Stomach smooth muscle (tissue), 2 donors: ENCODE data around the gene ADGRL3.
"Not testable (repeated sequence)": the region's sequence is repeated elsewhere in the genome, so short reads cannot be mapped to it uniquely, and the experiment has no call there.

Experiments
- H3K27ac ChIP-seq: one replicate; pipeline ENCODE4 v1.7.0; 2013; ENCODE audit warnings: mild to moderate bottlenecking, low read length, inconsistent platforms
- H3K27me3 ChIP-seq, 2 donors: one replicate each; pipeline ENCODE4 v1.7.0; 2013; ENCODE audit warnings: low read length in 2 of 2; ENCODE audit not compliant: insufficient read depth in 2 of 2, control insufficient read depth in 1 of 2
- H3K36me3 ChIP-seq, 2 donors: one replicate each; pipeline ENCODE4 v1.7.0; 2013; ENCODE audit warnings: low read length in 2 of 2; ENCODE audit not compliant: control insufficient read depth in 2 of 2, insufficient read depth in 2 of 2
- H3K4me1 ChIP-seq: one replicate; pipeline ENCODE4 v1.7.0; 2013; ENCODE audit warnings: low read length; ENCODE audit not compliant: control insufficient read depth, insufficient read depth
- H3K4me3 ChIP-seq, 2 donors: one replicate each; pipeline ENCODE4 v1.7.0; 2013; ENCODE audit warnings: low read length in 2 of 2
- H3K9ac ChIP-seq, 2 donors: one replicate each; pipeline ENCODE4 v1.7.0; 2013; ENCODE audit warnings: low read length in 2 of 2, mild to moderate bottlenecking in 1 of 2
- H3K9me3 ChIP-seq, 2 donors: one replicate each; pipeline ENCODE4 v1.7.0; 2013; ENCODE audit warnings: low read length in 2 of 2; ENCODE audit not compliant: control insufficient read depth in 2 of 2
- donor health status: healthy.
- donor health status: Pancreatic carcinoma.

ADGRL3 gene

DNA sequence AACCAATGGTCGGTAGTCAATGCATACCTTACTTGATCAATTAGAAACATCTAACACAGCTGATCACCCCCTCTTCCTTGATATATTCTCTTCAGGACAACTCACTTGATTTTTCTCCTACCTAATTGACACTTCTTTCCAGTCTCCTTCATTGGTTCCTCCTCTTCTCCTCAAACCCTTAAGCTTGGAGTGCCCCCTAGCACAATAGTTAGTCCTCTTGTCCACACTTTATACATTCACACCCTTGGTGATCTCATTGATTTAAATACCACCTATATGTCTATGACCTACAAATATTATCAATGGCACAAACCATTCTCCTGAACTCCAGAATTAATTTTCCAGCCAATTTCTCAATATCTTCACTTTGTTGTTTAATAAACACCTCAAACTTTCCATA lies 724.0 kb downstream of the ADGRL3 start:
- H3K9ac ChIP-seq: no peak overlapping the region
- no peaks in the 10 kb centered on the region for H3K27me3 ChIP-seq
- no peaks in the 10 kb centered on the region for H3K4me1 ChIP-seq
- no peak overlapping the region for H3K27ac ChIP-seq
- no peak overlapping the region for H3K4me3 ChIP-seq
- H3K36me3 ChIP-seq: no peaks in the 10 kb centered on the region
- H3K9me3 ChIP-seq: no peaks in the 10 kb centered on the region

GRCh38 chr4:61933527-61933926 lies 733.4 kb downstream of the ADGRL3 start:
- Histone ChIP-seq H3K4me1 (no peaks in the 10 kb centered on the region), H3K36me3 (no peaks in the 10 kb centered on the region), H3K27me3 (no peaks in the 10 kb centered on the region), H3K9me3 (no peaks in the 10 kb centered on the region), H3K27ac (no peak overlapping the region), H3K4me3 (no peak overlapping the region), H3K9ac (no peak overlapping the region)

- no peaks in the 10 kb centered on the region for H3K9me3 ChIP-seq
- H3K27me3 ChIP-seq: no peaks in the 10 kb centered on the region
- no peak overlapping the region for H3K27ac ChIP-seq
- no peaks in the 10 kb centered on the region for H3K36me3 ChIP-seq
- no peak overlapping the region for H3K4me3 ChIP-seq
- no peak overlapping the region for H3K9ac ChIP-seq
- H3K4me1 ChIP-seq: no peaks in the 10 kb centered on the region
These were observed 734.1 kb downstream of the ADGRL3 start for GRCh38 chr4:61934198-61934597.

GRCh38 chr4:61938250-61938846 lies 738.2 kb downstream of the ADGRL3 start:
- Histone ChIP-seq H3K36me3 (no peaks in the 10 kb centered on the region), H3K9ac (no peak overlapping the region), H3K9me3 (no peaks in the 10 kb centered on the region), H3K27ac (no peak overlapping the region), H3K4me1 (no peaks in the 10 kb centered on the region), H3K4me3 (no peak overlapping the region), H3K27me3 (no peaks in the 10 kb centered on the region)

- H3K4me3 ChIP-seq: no peak overlapping the region
- H3K4me1 ChIP-seq: no peaks in the 10 kb centered on the region
- H3K9me3 ChIP-seq: no peaks in the 10 kb centered on the region
- H3K36me3 ChIP-seq: no peaks in the 10 kb centered on the region
- H3K27me3 ChIP-seq: no peaks in the 10 kb centered on the region
- no peak overlapping the region for H3K27ac ChIP-seq
- H3K9ac ChIP-seq: no peak overlapping the region
These were observed 750.5 kb downstream of the ADGRL3 start for GRCh38 chr4:61950625-61951024.

DNA sequence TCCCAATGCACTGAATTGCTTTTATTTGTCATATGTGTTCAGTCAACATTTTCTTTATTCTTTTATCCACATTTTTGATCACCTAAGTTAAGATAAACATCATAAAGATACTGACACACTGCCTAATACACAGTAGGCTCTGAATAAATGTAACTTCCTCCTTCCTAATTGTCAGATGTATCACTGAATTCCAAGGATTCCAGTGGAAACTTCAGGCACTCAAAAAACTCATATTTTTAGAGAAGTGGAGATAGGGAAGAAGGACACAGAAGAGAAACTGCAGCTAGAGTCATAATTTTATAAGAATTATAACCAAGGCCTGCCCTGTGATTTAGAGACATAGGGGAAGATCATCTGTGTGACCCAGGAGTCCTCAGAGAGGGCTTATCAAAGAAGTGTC lies 753.3 kb downstream of the ADGRL3 start:
- Histone ChIP-seq H3K27me3 (no peaks in the 10 kb centered on the region), H3K4me3 (no peak overlapping the region), H3K36me3 (no peaks in the 10 kb centered on the region), H3K4me1 (no peaks in the 10 kb centered on the region), H3K27ac (no peak overlapping the region), H3K9me3 (peaks cover 0 to 4% of the 10 kb centered on the region in 2 donors), H3K9ac (no peak overlapping the region)

DNA sequence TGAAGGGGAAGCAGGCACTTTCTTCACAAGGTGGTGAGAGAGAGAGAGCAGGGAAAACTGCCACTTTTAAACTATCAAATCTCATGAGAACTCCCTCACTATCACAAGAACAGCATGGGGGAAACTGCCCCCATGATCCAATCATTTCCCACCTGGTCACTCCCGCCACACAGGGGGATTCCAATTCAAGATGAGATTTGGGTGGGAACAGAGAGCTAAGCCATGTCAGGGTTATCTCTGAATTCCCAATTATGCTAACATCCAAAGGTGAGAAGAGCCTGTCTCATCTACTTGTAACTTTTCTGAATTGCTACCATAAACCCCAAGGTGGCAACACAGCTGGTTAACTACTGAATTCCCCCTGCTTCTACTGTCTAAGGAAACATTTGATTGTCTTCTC lies 758.5 kb downstream of the ADGRL3 start:
- H3K27ac ChIP-seq: no peak overlapping the region
- no peak overlapping the region for H3K4me3 ChIP-seq
- H3K9ac ChIP-seq: no peak overlapping the region
- H3K9me3 ChIP-seq: peaks cover 0 to 4% of the 10 kb centered on the region in 2 donors
- H3K27me3 ChIP-seq: no peaks in the 10 kb centered on the region
- no peaks in the 10 kb centered on the region for H3K4me1 ChIP-seq
- H3K36me3 ChIP-seq: no peaks in the 10 kb centered on the region

DNA sequence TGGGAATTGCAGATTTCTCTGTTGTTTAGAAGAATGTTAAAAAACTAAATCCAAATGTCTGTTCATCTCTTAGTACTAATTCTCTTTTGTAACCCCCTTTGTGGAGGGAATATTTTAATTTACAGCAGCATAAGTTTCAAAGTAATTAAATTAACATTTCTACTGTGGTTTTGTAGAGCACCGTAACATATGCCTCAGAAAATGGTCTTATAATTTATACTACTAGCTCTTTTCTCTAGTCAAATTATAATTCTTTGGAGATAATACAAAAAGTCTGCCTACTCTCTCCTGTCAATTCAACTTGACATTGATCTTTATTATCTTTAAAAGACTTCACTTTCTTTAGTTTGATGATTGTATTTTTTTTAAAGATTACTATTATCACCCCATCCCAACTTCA lies 759.0 kb downstream of the ADGRL3 start:
- H3K27me3 ChIP-seq: no peaks in the 10 kb centered on the region
- no peak overlapping the region for H3K27ac ChIP-seq
- no peak overlapping the region for H3K9ac ChIP-seq
- no peaks in the 10 kb centered on the region for H3K4me1 ChIP-seq
- no peak overlapping the region for H3K4me3 ChIP-seq
- no peaks in the 10 kb centered on the region for H3K36me3 ChIP-seq
- H3K9me3 ChIP-seq: peaks cover 0 to 4% of the 10 kb centered on the region in 2 donors

GRCh38 chr4:61984260-61984909 lies 784.3 kb downstream of the ADGRL3 start:
- no peaks in the 10 kb centered on the region for H3K27me3 ChIP-seq
- no peak overlapping the region for H3K9ac ChIP-seq
- H3K27ac ChIP-seq: no peak overlapping the region
- no peak overlapping the region for H3K4me3 ChIP-seq
- no peaks in the 10 kb centered on the region for H3K36me3 ChIP-seq
- H3K9me3 ChIP-seq: no peaks in the 10 kb centered on the region
- no peaks in the 10 kb centered on the region for H3K4me1 ChIP-seq

DNA sequence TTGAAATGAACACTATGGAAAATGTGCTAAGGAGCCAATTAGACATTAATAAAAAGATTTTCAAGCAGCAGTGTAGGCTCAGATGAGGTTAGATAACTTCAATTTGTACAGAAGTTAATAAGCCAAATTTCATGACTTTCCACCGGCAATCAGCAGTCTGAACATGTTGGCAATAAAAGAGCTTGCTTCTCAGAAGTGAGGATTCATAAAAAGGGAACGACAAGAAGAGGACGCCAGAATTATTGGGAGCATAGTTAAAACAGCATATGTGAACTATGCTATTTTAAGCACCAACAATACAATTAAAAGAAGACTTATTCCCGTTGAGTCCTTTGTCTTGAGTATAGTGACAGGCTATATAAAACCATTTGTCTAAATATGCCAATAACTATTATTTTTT lies 785.3 kb downstream of the ADGRL3 start:
- Histone ChIP-seq H3K4me3 (no peak overlapping the region), H3K9ac (no peak overlapping the region), H3K4me1 (no peaks in the 10 kb centered on the region), H3K27ac (no peak overlapping the region), H3K9me3 (no peaks in the 10 kb centered on the region), H3K36me3 (no peaks in the 10 kb centered on the region), H3K27me3 (no peaks in the 10 kb centered on the region)

- H3K9ac ChIP-seq, H3K4me1 ChIP-seq, H3K36me3 ChIP-seq, H3K27ac ChIP-seq, H3K4me3 ChIP-seq, H3K27me3 ChIP-seq, H3K9me3 ChIP-seq: not testable (repeated sequence)
These were observed 786.8 kb downstream of the ADGRL3 start for GRCh38 chr4:61986929-61987328.
